ENCODE results near the gene MED27.

Gene MED27

DNA sequence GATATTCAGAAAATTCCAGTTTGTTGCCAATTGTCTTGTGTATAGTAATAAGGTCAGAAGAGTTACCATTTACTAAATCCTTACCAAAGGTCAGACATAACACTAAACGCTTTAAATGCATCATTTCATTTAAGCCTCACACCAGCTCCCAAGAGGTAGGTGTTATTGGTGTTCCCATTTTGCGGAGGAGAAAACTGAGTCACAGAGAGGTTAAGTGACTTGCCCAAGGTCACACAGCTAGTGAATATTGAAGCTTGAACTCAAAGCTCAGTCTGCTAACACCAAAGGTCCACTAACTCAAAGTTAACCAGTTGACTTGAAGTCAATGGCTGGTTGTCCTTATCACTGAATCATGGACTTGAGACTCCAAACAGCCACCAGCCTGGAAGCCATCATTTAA is 41.4 kb upstream of the MED27 start:
- no peak for DNase-seq (ENCODE audit: low read depth)
- TF ChIP-seq, protein P1, sequence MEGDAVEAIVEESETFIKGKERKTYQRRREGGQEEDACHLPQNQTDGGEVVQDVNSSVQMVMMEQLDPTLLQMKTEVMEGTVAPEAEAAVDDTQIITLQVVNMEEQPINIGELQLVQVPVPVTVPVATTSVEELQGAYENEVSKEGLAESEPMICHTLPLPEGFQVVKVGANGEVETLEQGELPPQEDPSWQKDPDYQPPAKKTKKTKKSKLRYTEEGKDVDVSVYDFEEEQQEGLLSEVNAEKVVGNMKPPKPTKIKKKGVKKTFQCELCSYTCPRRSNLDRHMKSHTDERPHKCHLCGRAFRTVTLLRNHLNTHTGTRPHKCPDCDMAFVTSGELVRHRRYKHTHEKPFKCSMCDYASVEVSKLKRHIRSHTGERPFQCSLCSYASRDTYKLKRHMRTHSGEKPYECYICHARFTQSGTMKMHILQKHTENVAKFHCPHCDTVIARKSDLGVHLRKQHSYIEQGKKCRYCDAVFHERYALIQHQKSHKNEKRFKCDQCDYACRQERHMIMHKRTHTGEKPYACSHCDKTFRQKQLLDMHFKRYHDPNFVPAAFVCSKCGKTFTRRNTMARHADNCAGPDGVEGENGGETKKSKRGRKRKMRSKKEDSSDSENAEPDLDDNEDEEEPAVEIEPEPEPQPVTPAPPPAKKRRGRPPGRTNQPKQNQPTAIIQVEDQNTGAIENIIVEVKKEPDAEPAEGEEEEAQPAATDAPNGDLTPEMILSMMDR (IDR thresholded peaks at IDR 0.05; ENCODE audit: low read depth, low read length, missing control alignments), result no peak
- in situ Hi-C loops (cut with HindIII; ENCODE audit: low sequenced_read_pairs), result loop anchor here (25.0 kb wide), 1 partner anchor 309 kb away; no protein-coding TSS in a partner anchor
- no peak overlapping the region for H3K4me3 ChIP-seq (ENCODE audit: low read depth, low read length)

DNA sequence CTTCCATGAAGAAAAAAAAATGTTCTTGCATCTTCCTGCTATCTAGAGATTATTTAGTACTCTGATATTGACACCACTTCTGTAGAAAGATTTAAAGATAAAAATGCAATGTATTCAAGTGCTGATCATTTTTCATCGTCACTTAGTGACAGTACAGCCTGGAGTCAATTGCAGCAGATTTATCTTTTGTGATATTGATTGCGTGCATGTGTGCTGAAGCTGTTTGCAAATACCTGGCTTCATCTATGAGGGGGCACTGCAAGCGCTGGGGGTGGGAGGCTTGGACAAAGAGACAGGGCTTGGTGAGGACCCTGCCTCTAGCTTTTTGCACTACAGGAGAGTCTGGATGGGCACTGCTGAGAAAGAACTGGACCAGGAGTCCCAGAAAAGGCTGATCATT is 38.0 kb upstream of the MED27 start:
- in situ Hi-C loops (cut with HindIII; ENCODE audit: low sequenced_read_pairs), result loop anchor here (25.0 kb wide), 1 partner anchor 305 kb away; no protein-coding TSS in a partner anchor
- H3K4me3 ChIP-seq (ENCODE audit: low read depth, low read length), result no peak overlapping the region
- no peak for DNase-seq (ENCODE audit: low read depth)
- TF ChIP-seq, protein P1 (IDR thresholded peaks at IDR 0.05; ENCODE audit: low read depth, low read length, missing control alignments), result no peak

DNA sequence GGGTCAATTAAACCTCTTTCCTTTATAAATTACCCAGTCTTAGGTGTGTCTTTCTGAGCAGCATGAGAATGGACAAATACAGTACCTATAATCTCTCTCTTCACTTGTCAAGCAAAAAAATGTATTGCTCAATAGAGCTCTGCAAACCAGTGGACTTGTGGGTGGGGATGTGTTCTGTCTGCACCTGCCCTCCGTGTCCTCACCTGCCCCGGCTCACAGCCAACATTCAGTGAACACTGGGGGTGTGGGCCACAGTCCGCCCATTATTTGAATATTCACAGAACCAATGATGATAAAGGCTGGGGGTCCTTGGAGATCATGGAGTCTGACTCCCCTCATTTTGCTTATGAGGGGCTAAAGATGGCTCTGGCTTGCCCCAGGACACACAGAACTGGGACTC is 36.9 kb upstream of the MED27 start:
- no peak for DNase-seq (ENCODE audit: low read depth)
- TF ChIP-seq, protein P1 (IDR thresholded peaks at IDR 0.05; ENCODE audit: low read depth, low read length, missing control alignments), result no peak
- no peak overlapping the region for H3K4me3 ChIP-seq (ENCODE audit: low read depth, low read length)
- in situ Hi-C loops (cut with HindIII; ENCODE audit: low sequenced_read_pairs), result loop anchor here (25.0 kb wide), 1 partner anchor 304 kb away; no protein-coding TSS in a partner anchor

DNA sequence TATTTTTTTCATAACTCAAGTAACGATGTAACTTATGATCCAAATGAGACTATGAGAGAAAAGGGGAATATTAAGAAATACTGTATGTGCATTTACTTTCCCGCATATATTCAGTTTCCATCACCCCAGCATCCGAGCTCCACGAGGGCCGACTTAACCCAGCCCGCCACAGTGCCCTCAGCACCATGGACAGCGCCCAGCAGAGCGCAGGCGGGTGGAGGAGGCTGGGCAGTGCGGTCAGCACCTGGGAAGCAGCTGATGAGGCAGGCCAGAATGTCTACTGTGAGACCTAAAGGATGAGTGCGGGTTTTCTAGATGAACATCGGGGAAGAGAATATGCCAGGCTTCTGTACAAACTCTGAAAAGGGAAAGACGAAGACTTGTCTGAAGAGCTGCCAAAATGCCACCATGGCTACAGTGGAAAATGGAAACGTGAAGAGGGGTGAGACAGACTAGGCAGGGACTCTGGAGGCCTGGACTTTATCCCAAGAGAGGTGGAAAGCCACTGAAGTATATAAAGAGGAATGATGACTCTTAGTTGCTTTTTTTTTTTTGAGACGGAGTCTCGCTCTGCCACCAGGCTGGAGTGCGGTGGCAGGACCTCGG is 34.5 kb upstream of the MED27 start:
- no peak overlapping the region for H3K4me3 ChIP-seq (ENCODE audit: low read depth, low read length)
- in situ Hi-C loops (cut with HindIII; ENCODE audit: low sequenced_read_pairs), result loop anchor here (25.0 kb wide), 1 partner anchor 302 kb away; no protein-coding TSS in a partner anchor
- DNase-seq (ENCODE audit: low read depth), result peak; percentile 46
- TF ChIP-seq, protein P1 (IDR thresholded peaks at IDR 0.05; ENCODE audit: low read depth, low read length, missing control alignments), result no peak

DNA sequence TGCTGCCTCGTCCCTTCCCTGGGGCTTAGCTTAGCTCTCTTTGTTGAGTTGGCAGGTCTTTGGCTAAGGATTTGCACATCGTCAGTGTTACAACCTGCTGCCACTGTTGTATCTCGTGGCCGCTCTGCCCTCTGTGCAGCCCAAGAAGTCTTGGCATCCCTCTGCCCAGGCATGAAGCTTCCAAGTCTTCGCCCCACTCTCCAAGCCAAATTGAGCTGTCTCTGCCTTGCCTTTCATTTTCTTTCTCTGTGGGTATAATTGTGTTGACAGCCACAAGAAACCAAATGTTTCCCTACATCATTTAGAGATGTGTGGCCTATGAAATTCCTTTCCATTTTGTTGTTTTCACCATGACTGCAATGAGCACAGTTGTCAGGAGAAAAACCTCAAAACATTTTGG is 29.6 kb upstream of the MED27 start:
- in situ Hi-C loops (cut with HindIII; ENCODE audit: low sequenced_read_pairs), result loop anchor here (25.0 kb wide), 1 partner anchor 297 kb away; no protein-coding TSS in a partner anchor
- H3K4me3 ChIP-seq (ENCODE audit: low read depth, low read length), result no peak overlapping the region
- DNase-seq (ENCODE audit: low read depth), result no peak
- TF ChIP-seq, protein P1 (IDR thresholded peaks at IDR 0.05; ENCODE audit: low read depth, low read length, missing control alignments), result no peak

DNA sequence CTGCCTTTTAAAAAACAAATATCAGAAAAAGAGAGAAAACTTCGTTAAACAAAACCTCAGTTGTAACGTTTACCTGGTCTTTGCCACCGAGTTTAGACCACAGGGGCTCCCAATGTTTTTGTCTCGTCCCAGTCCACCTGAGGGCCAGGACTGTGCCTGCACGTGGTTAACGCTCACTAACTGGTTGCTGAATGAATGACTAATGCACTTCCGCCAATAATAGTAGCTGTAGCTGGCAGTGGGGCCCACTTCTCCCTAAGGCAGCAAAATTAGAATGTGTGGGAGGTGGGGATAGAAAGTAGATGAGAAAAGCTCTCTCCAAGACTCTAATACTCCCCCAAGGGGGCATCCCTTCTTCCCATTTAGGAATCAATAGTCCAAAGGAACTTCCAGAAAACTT is 29.1 kb upstream of the MED27 start:
- TF ChIP-seq, protein P1 (IDR thresholded peaks at IDR 0.05; ENCODE audit: low read depth, low read length, missing control alignments), result no peak
- in situ Hi-C loops (cut with HindIII; ENCODE audit: low sequenced_read_pairs), result loop anchor here (25.0 kb wide), 1 partner anchor 296 kb away; no protein-coding TSS in a partner anchor
- no peak for DNase-seq (ENCODE audit: low read depth)
- H3K4me3 ChIP-seq (ENCODE audit: low read depth, low read length), result no peak overlapping the region
